HepG2 (cell line): Measurements from ENCODE around the gene BRD1. TPM values are rescaled to one million over a fixed set of nuclear protein-coding genes. Genes with fewer than 3 reads are reported as not detected.

Experiments
- ATAC-seq: fragments of 200-7000 bp; cut with Tn5 transposase; 3 replicates; pipeline ENCODE4 v1.9.1; 2020; ENCODE audit warnings: mild to moderate bottlenecking, moderate library complexity
- BruUV-seq: library from RNA; stranded (reverse); fragments of 400-500 nt; replicated peaks from 2 replicates; lab custom pipeline; 2021; lab: Mats Ljungman, UMichigan
- CTCF ChIA-PET: fragments of 300-600 bp; formaldehyde crosslinking; extraction: SDS; loops from one replicate; lab custom pipeline; 2021; ENCODE audit warnings: low total read pairs, inconsistent platforms, low intra/inter-chr PET ratio; lab: Yijun Ruan, JAX
- POLR2A ChIA-PET: fragments of 350-600 bp; sonication (Branson Sonifier 250); formaldehyde crosslinking; loops from one replicate; lab custom pipeline; 2020; ENCODE audit warnings: antibody characterized with exemption, inconsistent platforms; lab: Yijun Ruan, JAX
- DNase-seq: peaks from one replicate; pipeline ENCODE4 v3.0.0-alpha.2; 2015; ENCODE audit warnings: low spot score
- FAIRE-seq: peaks from 3 replicates; lab custom pipeline; 2011; peaks lifted over from hg19 to GRCh38; lab: Jason Lieb, UNC
- H2AFZ ChIP-seq: one replicate; pipeline ENCODE4 v1.6.1; 2011; ENCODE audit warnings: low read length, inconsistent platforms
- H3K27ac ChIP-seq: fragments of 300-600 bp; 3 replicates; pipeline ENCODE4 v1.8.0; 2011; ENCODE audit warnings: mixed run types, mild to moderate bottlenecking, mixed read lengths, low read length, inconsistent platforms; ENCODE audit not compliant: insufficient read depth; ENCODE audit errors: extremely low read length
- H3K27me3 ChIP-seq, 2 experiments: fragments of 200-600 bp in 1 of 2; 2 replicates in 1 of 2; 3 replicates in 1 of 2; pipeline versions ENCODE4 v1.6.0 to v1.8.0; 2011; ENCODE audit warnings: low read length in 2 of 2, mild to moderate bottlenecking in 2 of 2, moderate library complexity in 2 of 2, inconsistent platforms in 1 of 2; ENCODE audit not compliant: insufficient read depth in 2 of 2, control insufficient read depth in 1 of 2
- H3K36me3 ChIP-seq, 2 experiments: fragments of 200-600 bp in 1 of 2; replicated peaks in 1 of 2; 2 replicates in 1 of 2; 3 replicates in 1 of 2; pipeline versions ENCODE4 v1.5.1 to v1.8.0; 2011; ENCODE audit warnings: low read length in 2 of 2, inconsistent platforms in 1 of 2; ENCODE audit not compliant: insufficient read depth in 2 of 2, control insufficient read depth in 1 of 2
- H3K4me1 ChIP-seq: 2 replicates; pipeline ENCODE4 v1.5.1; 2012; ENCODE audit warnings: low read length, inconsistent platforms; ENCODE audit not compliant: insufficient read depth
- H3K4me2 ChIP-seq: 2 replicates; pipeline ENCODE4 v1.6.0; 2011; ENCODE audit warnings: low read depth, low read length, inconsistent platforms
- H3K4me3 ChIP-seq, 3 experiments: fragments of 200-600 bp in 1 of 3; sonication (generic), shearing (Covaris generic) in 1 of 3; replicated peaks in 1 of 3; 2 replicates each; pipeline ENCODE4 v1.5.1; 2011 to 2016; ENCODE audit warnings: low read length in 3 of 3, inconsistent platforms in 2 of 3, low read depth in 2 of 3, mild to moderate bottlenecking in 2 of 3, control low read depth in 1 of 3, mixed read lengths in 1 of 3; ENCODE audit not compliant: insufficient read depth in 1 of 3
- H3K79me2 ChIP-seq: one replicate; pipeline ENCODE4 v1.6.1; 2011; ENCODE audit warnings: low read length, inconsistent platforms; ENCODE audit not compliant: insufficient read depth
- H3K9ac ChIP-seq: 2 replicates; pipeline ENCODE4 v1.6.0; 2011; ENCODE audit warnings: mild to moderate bottlenecking, low read depth, low read length, inconsistent platforms; ENCODE audit not compliant: insufficient read depth
- H3K9me3 ChIP-seq: 2 replicates; pipeline ENCODE4 v1.5.1; 2012; ENCODE audit warnings: mild to moderate bottlenecking, low read length
- H4K20me1 ChIP-seq: 2 replicates; pipeline ENCODE4 v1.6.0; 2011; ENCODE audit warnings: inconsistent platforms, mild to moderate bottlenecking, low read length, moderate library complexity; ENCODE audit not compliant: insufficient read depth
- ARNT2 ChIP-seq: sonication (generic); formaldehyde crosslinking; IDR thresholded peaks from 2 replicates; pipeline ENCODE4 v1.8.0; 2022; ENCODE audit warnings: mild to moderate bottlenecking, low read depth, missing genetic modification reagents, moderate library complexity
- HNF4A ChIP-seq: sonication (generic); formaldehyde crosslinking; IDR thresholded peaks from 2 replicates; pipeline ENCODE4 v1.4.0; 2020; ENCODE audit warnings: missing genetic modification reagents
- HNRNPK ChIP-seq: fragments of 200-400 bp; formaldehyde crosslinking; IDR thresholded peaks from 2 replicates; pipeline ENCODE4 v1.6.1; 2018; ENCODE audit warnings: low read length, low read depth, moderate library complexity, mild to moderate bottlenecking; ENCODE audit not compliant: poor library complexity, severe bottlenecking
- KLF15 ChIP-seq: sonication (generic); formaldehyde crosslinking; IDR thresholded peaks from 2 replicates; pipeline ENCODE4 v1.8.1; 2023; ENCODE audit warnings: borderline replicate concordance, mild to moderate bottlenecking, inconsistent platforms, missing genetic modification reagents, mixed read lengths
- RBM22 ChIP-seq: fragments of 200-400 bp; formaldehyde crosslinking; optimal IDR thresholded peaks from 2 replicates; pipeline ENCODE3; 2017; ENCODE audit warnings: mild to moderate bottlenecking, low read length, moderate library complexity
- SALL2 ChIP-seq: sonication (generic); formaldehyde crosslinking; IDR thresholded peaks from 2 replicates; pipeline ENCODE4 v1.8.1; 2023; ENCODE audit warnings: mild to moderate bottlenecking, missing genetic modification reagents, inconsistent platforms
- TCF7 ChIP-seq: sonication (generic); IDR thresholded peaks from 2 replicates; pipeline ENCODE4 v1.6.1; 2016; ENCODE audit warnings: antibody characterized with exemption, low read depth
- ZBTB8A ChIP-seq: sonication (generic); formaldehyde crosslinking; IDR thresholded peaks from 2 replicates; pipeline ENCODE4 v1.4.0; 2020; ENCODE audit warnings: mild to moderate bottlenecking, low read depth, missing genetic modification reagents, borderline replicate concordance
- ZNF12 ChIP-seq: sonication (generic); formaldehyde crosslinking; IDR thresholded peaks from 2 replicates; pipeline ENCODE4 v1.5.0; 2020; ENCODE audit warnings: missing genetic modification reagents
- ZNF34 ChIP-seq: sonication (generic); formaldehyde crosslinking; IDR thresholded peaks from 2 replicates; pipeline ENCODE4 v1.4.0; 2020; ENCODE audit warnings: mild to moderate bottlenecking, missing genetic modification reagents, borderline replicate concordance
- ZNF577 ChIP-seq: sonication (generic); formaldehyde crosslinking; IDR thresholded peaks from 2 replicates; pipeline ENCODE4 v1.4.0; 2020; ENCODE audit warnings: mild to moderate bottlenecking, low read depth, missing genetic modification reagents, borderline replicate concordance
- ZNF839 ChIP-seq: sonication (generic); formaldehyde crosslinking; IDR thresholded peaks from 2 replicates; pipeline ENCODE4 v1.4.0; 2020; ENCODE audit warnings: missing genetic modification reagents, mild to moderate bottlenecking, borderline replicate concordance
- ZSCAN20 ChIP-seq: sonication (generic); formaldehyde crosslinking; IDR thresholded peaks from 2 replicates; pipeline ENCODE4 v1.4.0; 2020; ENCODE audit warnings: missing genetic modification reagents, mild to moderate bottlenecking, borderline replicate concordance
- WGBS: methylation state at CpG from one replicate; pipeline ENCODE4 v1.1.6; 2017; ENCODE audit warnings: low lambda C conversion rate; 5-methylcytosine and 5-hydroxymethylcytosine counted together
- in situ Hi-C: cut with HindIII; loops from 2 replicates; pipeline ENCODE4 v1.10.0; 2017; ENCODE audit warnings: low pct_unique_long_range_greater_than_20kb; ENCODE audit not compliant: extremely low pct_ligation_motif_present
- intact Hi-C: fragments of 100-400 bp; cut with micrococcal nuclease; formaldehyde crosslinking; loops from one replicate; pipeline ENCODE4 v1.10.0; 2022; ENCODE audit not compliant: unreplicated experiment
- polyA plus RNA-seq, 8 experiments: library from polyadenylated mRNA; depleted of rRNA in 3 of 8; stranded (reverse) in 7 of 8; unstranded in 1 of 8; fragments of >200 nt; fragmentation: Illumina TruSeq in 4 of 8; extraction: Trizol in 4 of 8; gene quantifications; 2 replicates each; pipeline versions ENCODE4 v1.2.1 to v1.2.3, GENCODE V29; 2011 to 2016; ENCODE audit warnings: low read depth in 4 of 8, missing spikeins in 1 of 8, mixed read lengths in 1 of 8; ENCODE audit not compliant: insufficient read depth in 1 of 8
- total RNA-seq, 5 experiments: library from RNA; depleted of rRNA; stranded (reverse); fragments of >200 nt; fragmentation: Illumina TruSeq; extraction: Trizol; gene quantifications; 2 replicates each; pipeline ENCODE4 v1.2.3, GENCODE V29; 2016; ENCODE audit warnings: low read depth in 1 of 5
- TF ChIP-seq, protein P1 (sequence below): sonication (generic); formaldehyde crosslinking; IDR thresholded peaks from 2 replicates; pipeline ENCODE4 v1.4.0; 2020; ENCODE audit warnings: missing genetic modification reagents
- TF ChIP-seq, protein P2 (sequence below): sonication (generic); formaldehyde crosslinking; IDR thresholded peaks from 2 replicates; pipeline ENCODE4 v1.8.1; 2023; ENCODE audit warnings: mild to moderate bottlenecking, moderate library complexity, missing genetic modification reagents
- TF ChIP-seq, protein P3 (sequence below): sonication (generic); formaldehyde crosslinking; IDR thresholded peaks from 2 replicates; pipeline ENCODE4 v1.5.0; 2020; ENCODE audit warnings: mild to moderate bottlenecking, missing genetic modification reagents, borderline replicate concordance

The BRD1 gene
- total and polyA plus RNA-seq, 2 of the 13 experiments (the other 11 are each of a cell fraction or from before 2014, with no cell fraction given): 5.1 to 12.0 TPM

DNA sequence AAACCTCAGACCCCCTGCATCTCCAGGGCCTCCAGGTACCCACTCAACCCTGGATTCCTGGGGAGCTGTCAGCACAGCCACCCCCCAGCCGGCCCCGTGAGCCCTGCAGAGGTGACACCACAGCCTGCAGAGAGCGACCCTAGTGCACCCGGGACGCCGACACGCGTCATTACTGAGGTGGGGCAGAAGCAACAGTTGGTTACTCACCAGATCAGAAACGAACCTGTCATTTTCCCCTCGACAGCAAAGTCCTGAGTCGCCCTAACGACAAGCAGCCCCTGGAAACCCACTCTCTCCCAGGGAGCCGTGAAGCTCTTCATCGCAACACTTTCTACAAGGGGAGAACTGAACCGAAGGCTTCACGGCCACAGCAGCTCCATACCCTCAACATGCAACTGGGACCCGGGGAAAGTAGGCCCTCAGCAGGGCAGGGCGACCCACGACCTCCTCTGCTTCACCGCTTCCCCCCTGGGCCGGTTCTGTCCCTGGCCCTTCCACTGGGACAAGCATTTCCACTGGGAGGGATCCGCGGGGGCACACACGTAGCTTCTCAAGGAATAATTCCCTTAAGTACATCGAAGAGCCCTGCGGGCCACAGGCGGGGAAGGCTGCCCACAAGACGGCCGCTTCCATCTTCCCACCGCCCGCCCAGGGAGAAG lies 1.6 kb downstream of the BRD1 start:
- CTCF ChIA-PET: no interaction called here
- peak overlapping the region; percentile 62 for H3K27ac ChIP-seq
- peaks cover 47% of the 10 kb centered on the region for H3K4me1 ChIP-seq
- POLR2A ChIA-PET: interaction anchor here (1.0 to 1.3 kb wide), 3 partner anchors 11 to 121 kb away, joined by 3 to 4 read pairs (median 3); no protein-coding TSS in a partner anchor
- H4K20me1 ChIP-seq: peaks cover 27% of the 10 kb centered on the region
- in situ Hi-C loops (no loop called here), intact Hi-C loops (no loop called here)
- H3K36me3 ChIP-seq: peaks cover 15 to 31% of the 10 kb centered on the region in 2 experiments; a peak in 4 of 5 replicates
- peaks cover 0 to 1% of the 10 kb centered on the region in 2 experiments; a peak in 2 of 5 replicates for H3K27me3 ChIP-seq
- peak overlapping the region; percentile 87 to 99 (median 96) for H3K4me3 ChIP-seq
- no peaks in the 10 kb centered on the region for H3K9me3 ChIP-seq
- WGBS: 0% methylated on average over 13 of the region's 31 CpGs
- no peak overlapping the region for H2AFZ ChIP-seq
- DNase-seq (peak; percentile 38), FAIRE-seq (no peak), ATAC-seq (peak; percentile 50)
- H3K4me2 ChIP-seq: peak overlapping the region; percentile 95
- peaks cover 58% of the 10 kb centered on the region for H3K79me2 ChIP-seq
- peak overlapping the region; percentile 89 for H3K9ac ChIP-seq
- no TSS peak for BruUV-seq
- TF ChIP-seq SALL2: no peak
- TF ChIP-seq KLF15 (CRISPR knock-in tag): no peak; the same call in 1 of the 2 replicates
- TF ChIP-seq ZNF839: no peak
- TF ChIP-seq, protein P1, sequence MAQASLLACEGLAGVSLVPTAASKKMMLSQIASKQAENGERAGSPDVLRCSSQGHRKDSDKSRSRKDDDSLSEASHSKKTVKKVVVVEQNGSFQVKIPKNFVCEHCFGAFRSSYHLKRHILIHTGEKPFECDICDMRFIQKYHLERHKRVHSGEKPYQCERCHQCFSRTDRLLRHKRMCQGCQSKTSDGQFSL (CRISPR knock-in tag): 0 out of 2 replicates have a peak, but pooled peaks have one; percentile 20
- no peak for TF ChIP-seq TCF7
- TF ChIP-seq ARNT2 (CRISPR knock-in tag): peak; percentile 57; the same call in 1 of the 2 replicates
- TF ChIP-seq, protein P2, sequence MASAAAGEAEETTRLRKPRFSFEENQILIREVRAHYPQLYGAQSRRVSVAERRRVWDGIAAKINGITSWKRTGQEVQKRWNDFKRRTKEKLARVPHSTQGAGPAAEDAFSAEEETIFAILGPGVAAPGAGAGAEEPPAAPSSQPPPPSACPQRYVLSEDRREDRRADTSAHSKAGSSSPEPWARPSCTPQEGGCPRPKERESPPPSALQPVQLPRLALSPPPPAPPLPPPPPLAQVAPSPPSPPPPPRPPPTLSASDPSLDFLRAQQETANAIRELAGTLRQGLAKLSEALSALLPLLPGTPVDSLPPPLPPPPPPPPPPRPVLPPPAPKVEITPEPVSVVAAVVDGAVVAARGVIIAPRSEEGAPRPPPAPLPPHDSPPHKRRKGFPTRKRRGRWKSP: 0 out of 2 replicates have a peak, but pooled peaks have one; percentile 7
- TF ChIP-seq, protein P3, sequence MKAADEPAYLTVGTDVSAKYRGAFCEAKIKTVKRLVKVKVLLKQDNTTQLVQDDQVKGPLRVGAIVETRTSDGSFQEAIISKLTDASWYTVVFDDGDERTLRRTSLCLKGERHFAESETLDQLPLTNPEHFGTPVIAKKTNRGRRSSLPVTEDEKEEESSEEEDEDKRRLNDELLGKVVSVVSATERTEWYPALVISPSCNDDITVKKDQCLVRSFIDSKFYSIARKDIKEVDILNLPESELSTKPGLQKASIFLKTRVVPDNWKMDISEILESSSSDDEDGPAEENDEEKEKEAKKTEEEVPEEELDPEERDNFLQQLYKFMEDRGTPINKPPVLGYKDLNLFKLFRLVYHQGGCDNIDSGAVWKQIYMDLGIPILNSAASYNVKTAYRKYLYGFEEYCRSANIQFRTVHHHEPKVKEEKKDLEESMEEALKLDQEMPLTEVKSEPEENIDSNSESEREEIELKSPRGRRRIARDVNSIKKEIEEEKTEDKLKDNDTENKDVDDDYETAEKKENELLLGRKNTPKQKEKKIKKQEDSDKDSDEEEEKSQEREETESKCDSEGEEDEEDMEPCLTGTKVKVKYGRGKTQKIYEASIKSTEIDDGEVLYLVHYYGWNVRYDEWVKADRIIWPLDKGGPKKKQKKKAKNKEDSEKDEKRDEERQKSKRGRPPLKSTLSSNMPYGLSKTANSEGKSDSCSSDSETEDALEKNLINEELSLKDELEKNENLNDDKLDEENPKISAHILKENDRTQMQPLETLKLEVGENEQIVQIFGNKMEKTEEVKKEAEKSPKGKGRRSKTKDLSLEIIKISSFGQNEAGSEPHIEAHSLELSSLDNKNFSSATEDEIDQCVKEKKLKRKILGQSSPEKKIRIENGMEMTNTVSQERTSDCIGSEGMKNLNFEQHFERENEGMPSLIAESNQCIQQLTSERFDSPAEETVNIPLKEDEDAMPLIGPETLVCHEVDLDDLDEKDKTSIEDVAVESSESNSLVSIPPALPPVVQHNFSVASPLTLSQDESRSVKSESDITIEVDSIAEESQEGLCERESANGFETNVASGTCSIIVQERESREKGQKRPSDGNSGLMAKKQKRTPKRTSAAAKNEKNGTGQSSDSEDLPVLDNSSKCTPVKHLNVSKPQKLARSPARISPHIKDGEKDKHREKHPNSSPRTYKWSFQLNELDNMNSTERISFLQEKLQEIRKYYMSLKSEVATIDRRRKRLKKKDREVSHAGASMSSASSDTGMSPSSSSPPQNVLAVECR (CRISPR knock-in tag): peak; percentile 1; the same call in 1 of the 2 replicates
- peak; percentile 83; the same call in 1 of the 2 replicates for TF ChIP-seq ZNF12 (CRISPR knock-in tag)
- 0 out of 2 replicates have a peak, but pooled peaks have one; percentile 1 for TF ChIP-seq ZSCAN20 (CRISPR knock-in tag)
- TF ChIP-seq ZNF577 (CRISPR knock-in tag): no peak
- TF ChIP-seq RBM22: no peak
- peak; percentile 2; the same call in 1 of the 2 replicates for TF ChIP-seq HNF4A
- TF ChIP-seq ZBTB8A (CRISPR knock-in tag): no peak
- TF ChIP-seq ZNF34 (CRISPR knock-in tag): no peak
- TF ChIP-seq HNRNPK: no peak
